Left lobe of liver (tissue), 2 donors: ENCODE data around the gene SLAMF8. TPM values are rescaled to one million over a fixed set of nuclear protein-coding genes. Genes with fewer than 3 reads are reported as not detected.

Source experiments
- ATAC-seq: fragments of 200-7000 bp; cut with Tn5 transposase; one replicate; pipeline ENCODE4 v1.9.1; 2020; ENCODE audit warnings: mild to moderate bottlenecking, moderate library complexity
- DNase-seq: peaks from one replicate; pipeline ENCODE4 v3.0.0-alpha.2; 2020; ENCODE audit warnings: low spot score
- total RNA-seq: library from RNA; stranded (reverse); gene quantifications from one replicate; pipeline ENCODE4 v1.2.1, GENCODE V29; 2021
- donor health status: DM: no; HTN: no; CAD: no; lungs with moderate emphysema.
- donor health status: DM: no; HTN: yes; CAD: no.

Gene SLAMF8
- total RNA-seq, 1 donor from 2014 or later: 0.53 TPM

GRCh38 chr1:159845751-159846629, 19.3 kb downstream of the SLAMF8 start:
- peak; percentile 91 for ATAC-seq

DNA sequence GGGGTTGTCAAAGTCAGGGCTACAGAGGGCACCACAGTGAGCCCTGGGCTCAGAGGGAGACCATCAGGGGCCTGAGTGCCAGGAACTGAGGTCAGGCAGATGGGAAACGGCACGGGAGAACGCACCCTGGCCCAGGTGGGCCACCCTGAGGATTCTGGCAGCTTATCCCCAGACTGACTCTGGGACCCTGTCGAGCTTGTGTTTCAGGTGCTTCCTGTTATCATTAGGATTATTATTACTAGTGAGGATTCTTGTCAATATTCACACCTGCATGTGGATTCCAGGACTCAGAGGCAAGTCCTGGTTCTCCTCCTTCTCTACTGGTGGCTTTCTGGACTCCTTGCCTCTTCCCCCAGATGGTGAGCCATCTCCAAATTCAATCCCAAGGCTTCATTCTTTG, 20.6 kb downstream of the SLAMF8 start:
- ATAC-seq (no peak), DNase-seq (no peak)

More at GRCh38 chr1:159845751-159846629, 19.3 kb downstream of the SLAMF8 start:
- DNase-seq: no peak

DNA sequence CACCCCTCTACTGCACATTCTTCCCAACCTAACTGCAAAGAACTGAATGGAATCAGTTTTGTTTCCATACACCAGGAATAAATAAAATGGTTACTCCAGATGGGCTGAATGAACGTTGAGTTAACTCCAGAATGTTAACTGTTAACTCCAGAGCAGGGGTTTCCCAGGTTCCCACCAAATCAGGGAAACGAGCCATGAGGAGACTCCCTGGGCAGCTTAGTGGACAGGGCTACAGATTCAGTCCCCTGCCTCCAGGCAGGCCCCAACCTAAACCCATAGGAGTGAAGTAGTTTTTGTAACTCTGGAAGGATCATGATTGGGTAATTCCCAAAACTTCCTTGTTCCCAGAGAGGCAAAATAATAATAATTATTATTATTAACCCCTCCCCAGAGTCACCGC, 21.7 kb downstream of the SLAMF8 start:
- ATAC-seq (no peak), DNase-seq (no peak)

DNA sequence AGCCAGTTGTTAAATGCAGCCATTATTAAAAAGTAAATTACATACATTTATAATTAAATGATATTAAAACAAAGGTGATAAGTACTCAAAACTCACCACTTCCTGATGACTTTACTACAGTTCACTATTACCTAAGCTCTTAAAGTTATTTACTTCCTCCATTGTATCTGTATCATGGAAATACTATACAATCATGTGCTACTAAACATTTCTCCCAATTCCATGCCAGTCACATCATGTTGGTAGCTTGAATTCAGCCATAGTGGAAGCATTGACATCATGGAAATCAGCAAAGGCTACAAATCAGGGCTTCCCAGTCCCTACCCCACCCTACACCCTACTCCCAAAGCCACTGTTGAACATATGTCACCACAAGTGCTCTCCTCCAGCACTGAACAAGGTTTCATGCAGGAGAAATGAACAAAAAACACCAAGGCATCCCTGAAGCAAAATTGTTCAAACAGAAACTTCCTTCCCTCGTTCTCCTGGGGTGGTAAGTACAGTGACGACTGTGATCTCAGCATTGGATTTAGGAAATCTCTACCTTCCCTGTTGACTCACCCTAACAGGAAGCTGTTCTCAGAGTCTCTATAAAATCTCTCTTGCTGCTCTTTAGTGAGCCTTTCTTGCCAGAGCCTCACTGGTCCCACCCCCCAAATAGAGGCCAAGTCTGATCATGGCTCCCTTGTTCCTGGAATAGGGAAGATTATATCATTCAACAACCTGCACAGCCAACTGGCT, 23.1 kb downstream of the SLAMF8 start:
- ATAC-seq (no peak), DNase-seq (no peak)

DNA sequence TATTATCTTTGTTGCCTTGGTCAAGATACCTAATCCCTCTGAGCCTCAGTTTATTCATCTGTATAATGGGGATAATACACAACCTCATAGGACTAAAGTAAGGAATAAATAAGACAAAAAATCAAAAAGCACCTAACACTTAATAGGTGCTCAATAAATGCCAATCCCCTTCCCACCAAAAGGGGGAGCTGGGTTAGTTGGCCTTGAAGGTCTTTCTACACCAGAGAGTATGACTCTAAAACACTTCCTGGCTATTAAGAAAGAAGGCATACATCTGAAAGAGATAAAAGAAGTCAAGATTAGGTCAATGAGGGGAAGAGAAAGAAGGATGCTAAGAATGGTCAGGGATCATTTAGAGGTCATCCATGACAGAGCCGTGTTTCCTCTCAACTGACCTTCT, 24.7 kb downstream of the SLAMF8 start:
- no peak for ATAC-seq
- no peak for DNase-seq

- no peak for ATAC-seq
- DNase-seq: no peak
These were observed 26.9 kb downstream of the SLAMF8 start for GRCh38 chr1:159853417-159854115.

DNA sequence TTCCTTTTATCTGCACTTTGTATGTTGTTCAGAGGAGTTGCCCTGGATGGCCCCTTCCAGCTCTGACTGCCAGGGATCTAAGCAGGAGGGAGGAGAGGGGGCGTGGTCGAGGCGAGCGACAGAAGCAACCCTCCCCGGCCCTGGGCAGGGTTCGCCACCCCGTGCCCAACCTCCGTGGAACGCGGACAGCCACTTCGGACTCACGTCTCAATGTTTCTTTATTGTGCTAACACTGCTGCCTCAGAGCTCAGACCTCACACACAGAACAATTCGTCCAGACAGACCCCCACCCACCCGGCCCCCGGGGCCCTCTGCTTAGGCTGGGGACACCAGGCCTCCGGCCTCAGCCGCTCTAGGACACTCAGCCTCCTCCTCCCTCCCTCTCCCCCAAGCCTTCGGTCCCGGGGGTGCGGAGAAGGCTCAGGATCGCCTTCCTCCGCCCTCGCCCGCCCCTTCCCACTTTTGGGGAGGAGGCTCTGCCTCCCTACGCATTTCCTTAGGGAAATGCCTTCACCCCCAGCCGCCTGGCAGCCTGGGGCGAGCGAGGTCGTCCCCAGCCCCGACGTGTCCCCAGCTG, 27.5 kb downstream of the SLAMF8 start:
- DNase-seq: peak; percentile 63
- peak; percentile 88 for ATAC-seq

DNA sequence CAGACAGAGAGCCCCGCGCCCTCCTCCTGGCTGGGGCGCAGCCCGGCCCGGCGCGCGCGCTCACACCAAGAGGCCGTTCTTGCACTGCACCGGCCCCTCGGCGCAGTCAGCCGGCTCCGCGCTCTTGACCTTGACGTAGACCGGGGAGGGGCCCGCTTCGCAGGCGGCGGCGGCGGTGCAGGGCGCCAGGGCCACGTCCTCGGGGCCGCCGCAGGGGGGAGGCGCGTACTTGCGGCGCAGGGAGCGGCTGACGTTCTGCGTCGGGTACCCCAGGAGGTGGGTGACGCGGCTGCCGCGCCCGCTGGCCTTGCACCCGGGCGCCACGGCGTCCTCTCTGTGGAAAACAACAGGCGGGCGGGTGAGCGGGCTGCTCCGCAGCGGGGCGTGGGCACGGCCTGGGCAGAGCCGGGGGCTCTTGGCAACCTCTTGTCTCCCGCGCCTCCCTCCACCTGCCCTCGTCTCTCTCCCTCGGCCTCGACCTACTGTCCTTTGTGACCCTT, 28.1 kb downstream of the SLAMF8 start:
- DNase-seq: peak; percentile 66
- ATAC-seq: peak; percentile 84

DNA sequence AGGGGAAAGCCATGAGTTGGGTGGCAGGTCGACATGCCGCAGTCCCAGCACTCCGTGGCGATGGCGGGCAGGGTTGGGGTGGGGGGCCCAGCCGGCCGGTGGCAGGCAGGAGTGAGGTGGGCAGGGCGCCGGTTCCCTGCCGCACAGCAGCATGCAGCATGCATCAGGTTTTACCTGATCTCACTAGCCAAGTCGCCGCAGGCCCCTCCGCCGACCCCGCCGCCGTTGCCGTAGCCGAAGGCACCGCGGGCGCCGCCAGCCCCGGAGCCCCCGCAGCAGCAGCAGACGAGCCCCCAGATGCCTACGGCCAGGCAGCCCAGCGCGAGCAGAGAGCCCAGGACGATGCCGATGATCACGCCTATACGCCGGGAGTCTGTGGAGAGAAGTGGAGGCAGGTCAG, 29.0 kb downstream of the SLAMF8 start:
- DNase-seq (no peak), ATAC-seq (no peak)

- no peak for ATAC-seq
- no peak for DNase-seq
These were observed 29.9 kb downstream of the SLAMF8 start for GRCh38 chr1:159856576-159856975.

- no peak for ATAC-seq
- no peak for DNase-seq
These were observed 31.2 kb downstream of the SLAMF8 start for GRCh38 chr1:159857889-159858288.

DNA sequence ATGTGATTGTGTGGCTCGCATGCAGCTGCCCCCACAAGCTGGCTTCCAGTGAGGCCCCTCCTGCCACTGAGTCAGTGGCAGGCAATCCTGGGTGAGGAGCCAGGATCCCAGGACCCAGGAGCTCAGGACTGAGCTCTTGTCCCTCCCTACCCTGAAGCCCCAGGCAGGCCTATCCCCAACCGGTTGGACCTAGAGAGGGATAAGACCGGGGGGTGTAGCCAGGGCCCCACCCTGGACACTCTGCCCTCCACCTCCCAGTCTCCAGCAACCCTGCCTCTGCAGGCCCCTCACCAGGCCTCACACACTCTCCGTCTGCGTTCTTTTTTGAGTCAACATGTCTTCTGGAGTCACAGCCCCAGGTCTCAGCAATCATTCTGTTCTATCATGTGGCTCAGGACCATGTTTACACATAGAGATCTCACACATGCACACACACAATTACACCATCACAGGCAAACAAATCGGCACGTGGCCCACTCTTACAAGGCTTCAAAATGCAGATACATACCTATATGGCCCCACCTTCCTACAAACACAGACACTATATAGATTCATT, 33.2 kb downstream of the SLAMF8 start:
- DNase-seq: no peak
- ATAC-seq: no peak

- no peak for ATAC-seq
- DNase-seq: no peak
These were observed 33.8 kb downstream of the SLAMF8 start for GRCh38 chr1:159860456-159860855.

- no peak for ATAC-seq
These were observed 34.5 kb downstream of the SLAMF8 start for GRCh38 chr1:159861218-159861617.

GRCh38 chr1:159862031-159862430, 35.4 kb downstream of the SLAMF8 start:
- no peak for ATAC-seq
- no peak for DNase-seq

More at GRCh38 chr1:159861218-159861617, 34.5 kb downstream of the SLAMF8 start:
- DNase-seq: no peak

DNA sequence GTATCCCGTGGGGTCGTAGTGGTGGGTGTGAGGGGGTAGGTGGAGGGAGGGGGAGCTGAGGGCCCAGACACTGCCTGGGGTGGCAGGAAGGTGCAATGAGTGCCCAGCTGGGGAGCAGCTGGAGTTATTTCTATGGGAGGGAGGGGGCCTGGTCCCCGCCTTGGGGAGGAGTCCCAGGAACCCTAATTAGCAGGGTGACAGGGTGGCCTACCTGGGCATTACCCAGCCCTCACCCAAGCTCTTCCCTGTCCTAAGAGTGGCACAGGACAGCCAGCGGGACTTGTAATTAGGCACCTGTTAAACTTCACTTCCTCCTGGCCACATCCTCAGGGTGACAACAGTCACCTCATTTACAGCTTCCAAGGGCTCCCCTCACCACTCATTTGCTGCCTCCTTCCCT, 35.9 kb downstream of the SLAMF8 start, which contains the start of gene VSIG8:
Gene VSIG8 (minus strand): TSS at position 101 of the 400 bp plus-strand sequence. CDS start 136 bp downstream, outside the sequence.
- DNase-seq (no peak), ATAC-seq (no peak)

DNA sequence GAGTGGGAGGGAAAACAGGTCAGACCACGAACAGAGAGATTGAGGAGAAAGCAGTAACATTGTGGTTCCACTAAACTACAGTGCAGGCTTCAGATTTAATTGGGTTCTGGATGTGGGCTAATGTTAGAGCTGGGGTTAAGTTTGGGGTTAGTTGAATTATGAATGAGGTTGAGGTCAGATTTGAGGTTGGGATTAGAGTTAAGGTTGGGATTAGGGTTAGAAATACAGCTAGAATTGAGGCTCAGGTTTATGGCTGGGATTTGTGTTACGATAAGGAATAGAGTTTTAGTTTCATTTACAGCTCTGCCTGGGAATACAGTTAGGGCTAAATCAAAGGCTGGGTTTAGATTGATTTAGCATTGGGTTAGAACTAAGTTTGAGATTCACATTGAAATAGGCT, 37.6 kb downstream of the SLAMF8 start:
- ATAC-seq: no peak
- no peak for DNase-seq

GRCh38 chr1:159866066-159866465, 39.4 kb downstream of the SLAMF8 start:
- ATAC-seq: no peak
- no peak for DNase-seq

DNA sequence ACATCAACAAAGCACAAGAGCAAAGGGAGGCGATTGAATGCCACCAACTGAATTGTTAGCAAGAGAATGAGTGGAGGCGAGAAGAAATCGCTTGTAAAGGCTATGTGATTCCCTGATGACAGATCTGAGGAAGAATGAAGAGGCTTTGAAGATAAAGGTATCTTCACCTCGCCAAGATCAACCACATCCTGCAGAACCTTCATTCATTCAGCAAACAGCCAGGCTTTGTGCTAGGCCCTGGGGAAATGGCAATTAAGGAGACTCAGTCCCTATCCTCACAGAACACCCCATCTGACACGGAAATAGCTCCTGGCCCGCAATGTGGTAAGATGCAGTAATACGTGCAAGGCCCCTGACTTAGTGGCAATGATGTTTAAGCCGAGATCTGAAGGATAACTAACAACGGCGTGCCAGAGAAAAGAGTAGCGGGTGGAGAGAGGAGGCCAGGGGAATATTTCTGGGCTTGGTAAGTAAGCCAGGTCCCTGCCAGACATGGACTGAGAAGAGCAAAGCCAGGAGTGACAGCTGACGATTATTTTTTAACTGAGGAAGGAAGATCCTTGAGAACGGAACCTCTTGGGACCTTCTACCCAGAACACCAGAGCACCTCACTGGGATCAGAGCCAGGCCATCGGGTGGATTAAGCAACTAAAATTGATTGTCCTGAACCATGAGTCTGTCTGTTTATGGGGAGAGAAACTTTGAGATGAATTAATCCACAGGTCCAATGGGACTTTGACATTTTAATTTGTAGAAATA, 40.4 kb downstream of the SLAMF8 start:
- ATAC-seq: peak; percentile 77
- DNase-seq: peak; percentile 70

- DNase-seq: peak; percentile 70
- peak; percentile 91 for ATAC-seq
These were observed 41.0 kb downstream of the SLAMF8 start for GRCh38 chr1:159867664-159868026.
